GM23248 (cell line): ENCODE data around the gene DPP10. TPM values are rescaled to one million over a fixed set of nuclear protein-coding genes. Genes with fewer than 3 reads are reported as not detected.

Source experiments
- DNase-seq: peaks from one replicate; pipeline ENCODE4 v3.0.0-alpha.2; 2015
- H2AFZ ChIP-seq: fragments of 200-600 bp; sonication (generic); 2 replicates; pipeline ENCODE4 v1.6.1; 2016; ENCODE audit warnings: antibody characterized with exemption
- H3F3A ChIP-seq: fragments of 200-600 bp; sonication (generic); 2 replicates; pipeline ENCODE4 v1.6.1; 2016; ENCODE audit warnings: mild to moderate bottlenecking, antibody characterized with exemption, mixed run types; ENCODE audit not compliant: insufficient read depth
- H3K27ac ChIP-seq: fragments of 200-600 bp; sonication (generic); 2 replicates; pipeline ENCODE4 v1.5.1; 2016; ENCODE audit warnings: mild to moderate bottlenecking
- H3K27me3 ChIP-seq: fragments of 200-600 bp; sonication (generic); replicated peaks from 2 replicates; pipeline ENCODE4 v1.6.1; 2016; ENCODE audit warnings: mild to moderate bottlenecking; ENCODE audit not compliant: insufficient read depth
- H3K36me3 ChIP-seq: fragments of 200-600 bp; sonication (generic); 2 replicates; pipeline ENCODE4 v1.6.1; 2016; ENCODE audit warnings: low read depth, mild to moderate bottlenecking
- H3K4me1 ChIP-seq: fragments of 200-600 bp; sonication (generic); 2 replicates; pipeline ENCODE4 v1.6.1; 2016; ENCODE audit warnings: mild to moderate bottlenecking; ENCODE audit not compliant: insufficient read depth
- H3K4me2 ChIP-seq: fragments of 200-600 bp; sonication (generic); one replicate; pipeline ENCODE4 v1.6.1; 2016; ENCODE audit warnings: mild to moderate bottlenecking; ENCODE audit not compliant: unreplicated experiment
- H3K4me3 ChIP-seq: fragments of 200-600 bp; sonication (generic); 2 replicates; pipeline ENCODE4 v1.5.1; 2016; ENCODE audit warnings: mild to moderate bottlenecking
- H3K79me2 ChIP-seq: fragments of 200-600 bp; sonication (generic); 2 replicates; pipeline ENCODE4 v1.6.1; 2016; ENCODE audit warnings: mild to moderate bottlenecking; ENCODE audit not compliant: insufficient read depth
- H3K9ac ChIP-seq: fragments of 200-600 bp; sonication (generic); 2 replicates; pipeline ENCODE4 v1.6.1; 2016; ENCODE audit warnings: mild to moderate bottlenecking
- H3K9me2 ChIP-seq: fragments of 200-600 bp; sonication (generic); 2 replicates; pipeline ENCODE4 v1.6.1; 2016; ENCODE audit warnings: mixed run types, mild to moderate bottlenecking, moderate library complexity; ENCODE audit not compliant: insufficient read depth
- H3K9me3 ChIP-seq: fragments of 200-600 bp; sonication (generic); one replicate; pipeline ENCODE4 v1.6.1; 2017; ENCODE audit warnings: low read depth
- H4K20me1 ChIP-seq: fragments of 200-600 bp; sonication (generic); 2 replicates; pipeline ENCODE4 v1.6.0; 2016; ENCODE audit not compliant: insufficient read depth
- EZH2 ChIP-seq: fragments of 200-600 bp; sonication (generic); IDR thresholded peaks from 2 replicates; pipeline ENCODE4 v1.6.1; 2018; ENCODE audit warnings: antibody characterized with exemption, mild to moderate bottlenecking; ENCODE audit not compliant: insufficient read depth, poor library complexity, severe bottlenecking
- EZH2phosphoT487 ChIP-seq: fragments of 200-600 bp; sonication (generic); IDR thresholded peaks from 2 replicates; pipeline ENCODE4 v1.6.1; 2018; ENCODE audit warnings: antibody characterized with exemption, moderate library complexity, mild to moderate bottlenecking, low read depth; ENCODE audit not compliant: insufficient read depth
- WGBS, 2 experiments: methylation state at CpG; one replicate each; pipeline ENCODE4 v1.1.6; 2015 to 2017; ENCODE audit warnings: low lambda C conversion rate in 2 of 2, low coverage in 1 of 2; ENCODE audit errors: missing lambda C conversion rate in 2 of 2; 5-methylcytosine and 5-hydroxymethylcytosine counted together
- in situ Hi-C: fragments of 300-500 bp; cut with MboI; formaldehyde crosslinking; loops from 2 replicates; pipeline ENCODE4 v1.15.0; 2020
- polyA plus RNA-seq: library from polyadenylated mRNA; unstranded; fragments of >200 nt; fragmentation: Nextera tagmentation; extraction: Ambion mirVana; gene quantifications from 2 replicates; pipeline ENCODE4 v1.2.1, GENCODE V29; 2016
- total RNA-seq: library from RNA; depleted of rRNA; stranded (reverse); fragments of >200 nt; shearing (Covaris generic); gene quantifications from 2 replicates; pipeline ENCODE4 v1.2.3, GENCODE V29; 2014

The DPP10 gene
- total and polyA plus RNA-seq, 2 experiments from 2014 or later = not detected

- H3K79me2 ChIP-seq = no peaks in the 10 kb centered on the region
- H2AFZ ChIP-seq = no peak overlapping the region
- in situ Hi-C loops = no loop called here
- H3K4me1 ChIP-seq = no peaks in the 10 kb centered on the region
- H3F3A ChIP-seq = no peaks in the 10 kb centered on the region
- TF ChIP-seq EZH2phosphoT487 (no peak), EZH2 (no peak)
- H3K9me2 ChIP-seq = no peaks in the 10 kb centered on the region
- no peak overlapping the region for H3K4me3 ChIP-seq
- no peaks in the 10 kb centered on the region for H3K27me3 ChIP-seq
- H4K20me1 ChIP-seq = no peaks in the 10 kb centered on the region
- no peaks in the 10 kb centered on the region for H3K36me3 ChIP-seq
- H3K27ac ChIP-seq = no peak overlapping the region
- H3K9me3 ChIP-seq = no peaks in the 10 kb centered on the region
- no peak for DNase-seq
- no peak overlapping the region for H3K4me2 ChIP-seq
- H3K9ac ChIP-seq = no peak overlapping the region
- WGBS, 2 experiments = 37 to 45% methylated on average over 4 of the region's 4 CpGs
These were observed 491.3 kb downstream of the DPP10 start for GRCh38 chr2:114933671-114934241.

GRCh38 chr2:114935031-114935430 is 492.6 kb downstream of the DPP10 start:
- Histone ChIP-seq H3K4me1 (no peaks in the 10 kb centered on the region), H3K4me3 (no peak overlapping the region), H3K4me2 (no peak overlapping the region), H2AFZ (no peak overlapping the region), H3K9me2 (no peaks in the 10 kb centered on the region), H3K9ac (no peak overlapping the region), H3F3A (no peaks in the 10 kb centered on the region), H3K27ac (no peak overlapping the region), H3K36me3 (no peaks in the 10 kb centered on the region), H3K27me3 (no peaks in the 10 kb centered on the region), H3K79me2 (no peaks in the 10 kb centered on the region), H3K9me3 (no peaks in the 10 kb centered on the region), H4K20me1 (no peaks in the 10 kb centered on the region)
- no peak for DNase-seq
- no peak for TF ChIP-seq EZH2
- TF ChIP-seq EZH2phosphoT487 = no peak
- WGBS, 2 experiments = 31 to 42% methylated on average over 7 of the region's 7 CpGs
- in situ Hi-C loops = no loop called here

GRCh38 chr2:114937366-114937930 is 495.0 kb downstream of the DPP10 start:
- Histone ChIP-seq H3K79me2 (no peaks in the 10 kb centered on the region), H3K4me3 (no peak overlapping the region), H3K9ac (no peak overlapping the region), H4K20me1 (no peaks in the 10 kb centered on the region), H3K4me2 (no peak overlapping the region), H3K27me3 (no peaks in the 10 kb centered on the region), H2AFZ (no peak overlapping the region), H3F3A (no peaks in the 10 kb centered on the region), H3K36me3 (no peaks in the 10 kb centered on the region), H3K9me2 (no peaks in the 10 kb centered on the region), H3K4me1 (no peaks in the 10 kb centered on the region), H3K27ac (no peak overlapping the region), H3K9me3 (no peaks in the 10 kb centered on the region)
- TF ChIP-seq EZH2phosphoT487 = no peak
- 25 to 29% methylated on average over 9 of the region's 9 CpGs for WGBS, 2 experiments
- DNase-seq = no peak
- in situ Hi-C loops = no loop called here

- Histone ChIP-seq H3K9ac (no peak overlapping the region), H3K79me2 (no peaks in the 10 kb centered on the region), H3K9me3 (no peaks in the 10 kb centered on the region), H3K27me3 (no peaks in the 10 kb centered on the region), H2AFZ (no peak overlapping the region), H3K27ac (no peak overlapping the region), H4K20me1 (no peaks in the 10 kb centered on the region), H3K36me3 (no peaks in the 10 kb centered on the region), H3K4me3 (no peak overlapping the region), H3K9me2 (no peaks in the 10 kb centered on the region), H3K4me2 (no peak overlapping the region), H3K4me1 (no peaks in the 10 kb centered on the region), H3F3A (no peaks in the 10 kb centered on the region)
- DNase-seq = no peak
- in situ Hi-C loops = no loop called here
- 13 to 22% methylated on average over 3 of the region's 3 CpGs for WGBS, 2 experiments
- TF ChIP-seq EZH2 = no peak
- TF ChIP-seq EZH2phosphoT487 = no peak
These were observed 498.5 kb downstream of the DPP10 start for GRCh38 chr2:114940785-114941458.
